ENCODE data around the gene RAMP3.

RAMP3 gene

GRCh38 chr7:45159296-45159695 lies 1.7 kb downstream of the RAMP3 start:
- no peak for TF ChIP-seq SIN3A (IDR thresholded peaks at IDR 0.05; ENCODE audit: borderline replicate concordance, insufficient read depth, low read length)
- no peak for TF ChIP-seq REST (IDR thresholded peaks at IDR 0.05; ENCODE audit: insufficient read depth in 1 of 2, low read depth in 2 of 2, low read length in 2 of 2)
- no peak for TF ChIP-seq POLR2AphosphoS5 (IDR thresholded peaks at IDR 0.05; ENCODE audit: low read depth, low read length)
- no peak for TF ChIP-seq TAF1 (IDR thresholded peaks at IDR 0.05; ENCODE audit: borderline replicate concordance, insufficient read depth, low read length)
- TF ChIP-seq FOXP2 (optimal IDR thresholded peaks at IDR 0.05; ENCODE audit: borderline replicate concordance, extremely low read depth, extremely low read length, insufficient read depth) = no peak

GRCh38 chr7:45160417-45160881 lies 2.9 kb downstream of the RAMP3 start:
- TF ChIP-seq TAF1 (IDR thresholded peaks at IDR 0.05; ENCODE audit: borderline replicate concordance, insufficient read depth, low read length) (no peak), REST (IDR thresholded peaks at IDR 0.05; ENCODE audit: insufficient read depth in 1 of 2, low read depth in 2 of 2, low read length in 2 of 2) (no peak), FOXP2 (optimal IDR thresholded peaks at IDR 0.05; ENCODE audit: borderline replicate concordance, extremely low read depth, extremely low read length, insufficient read depth) (no peak), POLR2AphosphoS5 (IDR thresholded peaks at IDR 0.05; ENCODE audit: low read depth, low read length) (no peak), SIN3A (IDR thresholded peaks at IDR 0.05; ENCODE audit: borderline replicate concordance, insufficient read depth, low read length) (no peak)

- TF ChIP-seq REST (IDR thresholded peaks at IDR 0.05; ENCODE audit: insufficient read depth in 1 of 2, low read depth in 2 of 2, low read length in 2 of 2) (no peak), TAF1 (IDR thresholded peaks at IDR 0.05; ENCODE audit: borderline replicate concordance, insufficient read depth, low read length) (no peak), POLR2AphosphoS5 (IDR thresholded peaks at IDR 0.05; ENCODE audit: low read depth, low read length) (no peak)
These were observed 3.5 kb downstream of the RAMP3 start for GRCh38 chr7:45161138-45161537.

- TF ChIP-seq POLR2AphosphoS5 (IDR thresholded peaks at IDR 0.05; ENCODE audit: low read depth, low read length) (no peak), TAF1 (IDR thresholded peaks at IDR 0.05; ENCODE audit: borderline replicate concordance, insufficient read depth, low read length) (no peak), REST (IDR thresholded peaks at IDR 0.05; ENCODE audit: insufficient read depth in 1 of 2, low read depth in 2 of 2, low read length in 2 of 2) (no peak), SIN3A (IDR thresholded peaks at IDR 0.05; ENCODE audit: borderline replicate concordance, insufficient read depth, low read length) (no peak), FOXP2 (optimal IDR thresholded peaks at IDR 0.05; ENCODE audit: borderline replicate concordance, extremely low read depth, extremely low read length, insufficient read depth) (no peak)
These were observed 4.3 kb downstream of the RAMP3 start for GRCh38 chr7:45161842-45162241.

GRCh38 chr7:45162311-45162845 lies 4.8 kb downstream of the RAMP3 start:
- TF ChIP-seq FOXP2 (optimal IDR thresholded peaks at IDR 0.05; ENCODE audit: borderline replicate concordance, extremely low read depth, extremely low read length, insufficient read depth) (no peak), TAF1 (IDR thresholded peaks at IDR 0.05; ENCODE audit: borderline replicate concordance, insufficient read depth, low read length) (no peak), REST (IDR thresholded peaks at IDR 0.05; ENCODE audit: insufficient read depth in 1 of 2, low read depth in 2 of 2, low read length in 2 of 2) (no peak), SIN3A (IDR thresholded peaks at IDR 0.05; ENCODE audit: borderline replicate concordance, insufficient read depth, low read length) (no peak), POLR2AphosphoS5 (IDR thresholded peaks at IDR 0.05; ENCODE audit: low read depth, low read length) (no peak)

Measured in PFSK-1 (cell line).